MV-4-11 (cell line): ENCODE results near the gene BTN1A1.
A peak's percentile ranks its signal among the peaks of the same experiment; 100 is the strongest.
"Not testable (repeated sequence)": the region's sequence is repeated elsewhere in the genome, so short reads cannot be mapped to it uniquely, and the experiment has no call there.

Experiments used
- DNase-seq: peaks from one replicate; lab custom pipeline; 2025; lab: John Stamatoyannopoulos, UW

BTN1A1 gene

DNA sequence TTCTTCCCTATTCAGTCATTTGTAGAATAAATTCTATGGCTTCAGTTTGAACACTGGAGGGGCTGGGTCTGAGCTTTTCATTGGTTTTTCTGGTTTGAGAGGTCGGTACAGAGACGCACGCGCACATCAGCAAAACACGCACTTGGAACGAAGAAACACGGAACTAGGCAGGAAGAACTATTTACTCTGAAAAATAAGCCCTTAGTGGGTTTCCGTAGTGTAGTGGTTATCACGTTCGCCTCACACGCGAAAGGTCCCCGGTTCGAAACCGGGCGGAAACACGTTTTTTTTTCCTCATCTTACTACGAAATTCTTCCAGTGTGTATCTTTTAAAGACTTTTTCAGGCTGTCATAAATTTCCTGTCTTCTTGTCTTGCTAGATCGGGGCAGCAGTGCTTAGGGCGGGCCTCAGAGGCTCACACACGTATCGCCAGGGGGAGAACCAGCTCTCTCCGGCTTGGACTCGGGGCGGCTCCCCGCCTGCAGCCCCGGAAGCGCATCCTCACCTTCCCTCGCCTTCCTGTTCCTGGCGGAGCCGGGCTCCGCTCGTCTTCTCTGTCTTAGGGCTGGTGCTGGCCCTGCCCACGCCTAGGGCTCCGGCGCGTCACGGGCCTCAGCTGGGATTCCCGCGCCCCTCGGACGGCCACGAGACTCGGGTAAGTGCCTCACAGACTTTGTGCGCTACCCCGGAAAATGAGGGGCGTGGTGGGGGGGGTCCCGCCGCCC, 37.9 kb downstream of the BTN1A1 start, which contains the start of gene HMGN4:
TSS of gene HMGN4 (plus strand) at position 521 of the 726 bp plus-strand sequence. CDS start 6,841 bp downstream, outside the sequence.
- DNase-seq, result peak; percentile 87

DNA sequence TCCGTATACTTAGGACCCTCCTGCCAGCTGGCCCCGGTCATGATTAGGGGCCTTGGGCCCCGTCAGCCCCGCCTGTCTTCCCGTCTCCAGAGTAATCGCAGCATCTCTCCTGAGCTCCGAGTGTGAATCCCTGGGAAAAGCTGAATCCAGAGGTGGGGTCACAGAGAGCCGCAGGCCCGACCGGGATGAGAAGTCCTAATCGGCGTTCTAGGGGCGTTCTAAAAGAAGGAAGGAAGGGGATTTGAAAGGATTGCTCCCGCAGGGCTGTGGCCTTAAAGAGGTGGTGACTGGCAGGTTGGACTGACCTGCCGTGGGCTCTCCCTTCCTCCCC, 38.4 kb downstream of the BTN1A1 start:
- DNase-seq, result no peak

DNA sequence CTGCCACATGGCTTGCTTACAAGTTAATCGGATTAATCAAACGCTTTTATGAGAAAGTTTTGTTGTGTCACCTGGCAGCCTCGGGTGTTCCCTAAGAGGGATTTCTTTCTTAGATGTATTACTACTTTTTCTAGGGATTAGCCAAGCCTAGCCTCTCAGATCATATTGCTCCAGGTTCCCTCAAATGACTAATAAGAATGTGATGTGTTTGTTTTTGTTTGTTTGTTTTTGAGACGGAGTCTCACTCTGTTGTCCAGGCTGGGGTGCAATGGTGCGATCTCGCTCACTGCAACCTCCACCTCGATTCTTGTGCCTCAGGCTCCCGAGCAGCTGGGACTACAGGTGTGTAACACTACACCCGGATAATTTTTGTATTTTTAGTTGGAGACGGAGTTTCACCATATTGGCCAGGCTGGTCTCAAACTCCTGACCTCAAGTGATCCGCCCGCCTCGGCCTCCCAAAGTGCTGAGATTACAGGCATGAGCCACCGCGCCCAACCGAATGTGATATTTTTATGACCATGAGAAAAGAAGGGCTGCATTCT, 39.0 kb downstream of the BTN1A1 start:
- no peak for DNase-seq

DNA sequence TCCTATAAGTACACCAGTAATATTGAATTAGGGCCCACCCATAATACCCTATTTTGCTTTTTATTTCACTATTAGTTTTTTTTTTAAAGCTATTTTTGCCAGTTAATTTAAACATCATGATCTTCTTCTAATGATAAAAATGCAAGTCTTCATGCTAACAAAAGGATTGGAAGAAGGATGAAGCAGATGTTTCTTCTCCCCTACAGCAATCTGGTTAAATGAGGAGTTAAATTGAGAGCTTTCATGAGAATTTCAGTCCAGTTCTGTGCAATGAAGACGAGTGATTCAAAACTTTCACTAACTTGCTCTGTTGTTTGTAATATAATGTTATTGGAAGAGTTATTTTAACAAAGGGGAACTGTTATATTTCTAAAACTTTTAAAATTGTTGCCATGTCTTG, 41.5 kb downstream of the BTN1A1 start:
- DNase-seq, result no peak

DNA sequence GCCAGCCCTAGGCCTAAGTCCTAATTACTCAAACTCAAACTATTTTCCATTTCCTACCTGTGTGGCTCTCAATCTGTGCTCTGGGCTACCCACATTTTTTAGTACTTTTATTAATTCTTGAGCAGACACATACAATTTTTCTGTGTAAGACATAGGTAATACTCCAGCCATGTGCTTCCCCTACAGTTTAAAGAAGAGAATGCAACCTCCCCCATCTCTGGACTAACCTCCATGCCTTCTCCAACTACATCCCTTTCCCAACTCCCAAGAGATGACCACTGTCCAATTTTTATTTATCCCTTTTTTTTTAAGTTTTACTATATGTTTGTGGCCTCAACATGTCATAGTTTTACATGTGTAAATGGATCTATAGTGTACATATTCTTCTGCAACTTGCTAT, 43.9 kb downstream of the BTN1A1 start:
- no peak for DNase-seq

DNA sequence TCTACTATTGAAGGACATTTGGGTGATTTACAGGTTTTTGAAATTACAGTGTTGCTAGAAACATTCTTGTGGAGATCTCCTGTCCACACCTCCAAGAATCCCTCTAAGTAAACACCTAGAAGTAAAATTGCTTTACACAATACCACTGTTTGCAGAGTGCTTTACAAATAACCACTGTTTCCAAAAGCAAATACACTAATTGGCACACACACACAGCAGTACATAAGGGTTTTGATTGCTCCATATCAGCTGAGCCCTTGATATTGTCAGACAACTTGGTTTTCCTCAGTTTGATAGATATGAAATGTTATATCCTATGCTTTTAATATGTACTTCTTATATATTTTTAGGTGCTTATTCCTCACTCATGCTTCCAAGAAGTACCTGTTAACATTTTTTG, 44.4 kb downstream of the BTN1A1 start:
- DNase-seq, result no peak

DNA sequence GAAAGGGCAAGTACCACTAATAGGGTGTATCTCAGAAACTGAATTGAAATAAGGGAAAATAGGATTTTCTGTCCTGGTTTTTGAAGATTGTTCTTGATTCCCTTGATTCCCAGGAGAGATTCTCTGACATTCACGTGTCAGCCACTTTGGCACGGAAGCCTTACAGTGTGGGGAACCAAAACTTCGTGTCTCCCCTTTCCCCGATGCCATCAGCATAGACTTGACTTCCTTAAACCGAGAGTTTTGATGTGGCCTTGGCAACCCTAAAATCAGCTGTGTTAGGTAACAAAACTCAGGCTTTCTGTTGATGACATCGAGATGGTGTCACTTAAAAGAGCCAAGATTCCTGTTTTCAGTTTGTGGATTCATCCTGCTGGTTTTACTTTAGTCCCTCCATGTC, 45.5 kb downstream of the BTN1A1 start:
- peak; percentile 80 for DNase-seq

DNA sequence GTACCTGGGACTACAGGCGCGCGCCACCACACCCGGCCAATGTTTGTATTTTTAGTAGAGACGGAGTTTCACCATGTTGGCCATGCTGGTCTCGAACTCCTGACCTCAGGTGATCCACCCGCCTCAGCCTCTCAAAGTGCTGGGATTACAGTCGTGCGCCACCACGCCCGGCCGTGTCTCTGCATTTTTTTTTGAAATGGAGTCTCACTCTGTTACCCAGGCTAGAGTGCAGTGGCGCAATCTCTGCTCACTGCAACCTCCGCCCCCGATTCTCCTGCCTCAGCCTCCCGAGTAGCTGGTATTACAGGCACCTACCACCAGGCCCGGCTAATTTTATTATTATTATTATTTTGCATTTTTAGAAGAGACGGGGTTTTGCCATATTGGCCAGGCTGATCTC, 47.3 kb downstream of the BTN1A1 start:
- not testable (repeated sequence) for DNase-seq

- peak; percentile 27 for DNase-seq
These were observed 50.3 kb downstream of the BTN1A1 start for GRCh38 chr6:26550250-26550993.

- DNase-seq, result no peak
These were observed 52.1 kb downstream of the BTN1A1 start for GRCh38 chr6:26552205-26552604.

- DNase-seq, result no peak
These were observed 52.6 kb downstream of the BTN1A1 start for GRCh38 chr6:26552640-26553188.

- peak; percentile 75 for DNase-seq
These were observed 53.1 kb downstream of the BTN1A1 start for GRCh38 chr6:26553264-26553634.

DNA sequence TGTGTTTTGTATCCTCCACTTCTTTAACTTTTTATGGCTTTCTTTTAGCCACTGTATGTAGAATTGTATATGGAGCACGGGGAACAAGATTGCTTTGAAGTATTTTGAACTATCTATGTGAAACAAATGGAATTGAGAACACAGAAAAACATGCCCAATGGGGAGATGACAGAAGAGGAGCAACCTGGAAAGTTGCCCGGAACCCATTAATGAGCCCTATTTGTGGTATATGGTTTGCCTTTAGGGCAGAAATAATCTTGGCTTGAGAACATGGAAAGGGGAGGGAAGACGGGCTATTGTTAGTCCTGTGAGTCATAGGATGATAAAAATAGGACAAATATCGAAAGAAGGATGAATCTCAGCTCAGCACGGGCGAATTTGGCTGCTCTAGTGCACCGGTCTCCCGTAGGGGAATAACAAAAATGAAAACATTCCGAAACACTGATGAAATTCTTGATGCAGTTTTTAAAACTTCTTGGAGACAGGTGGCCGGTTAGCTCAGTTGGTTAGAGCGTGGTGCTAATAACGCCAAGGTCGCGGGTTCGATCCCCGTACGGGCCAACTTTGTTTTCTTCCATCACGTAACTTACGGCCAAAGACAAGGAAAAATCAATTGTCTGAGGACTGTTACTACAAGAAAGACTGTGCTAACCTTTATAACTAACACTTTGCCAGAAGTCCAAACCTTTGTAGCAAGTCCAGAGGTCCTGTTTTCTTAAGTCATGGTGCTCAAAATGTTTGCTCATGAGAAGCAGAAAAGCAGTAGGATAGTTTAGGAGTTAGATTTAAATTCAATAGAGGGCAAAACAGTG, 53.7 kb downstream of the BTN1A1 start:
- DNase-seq, result peak; percentile 87

DNA sequence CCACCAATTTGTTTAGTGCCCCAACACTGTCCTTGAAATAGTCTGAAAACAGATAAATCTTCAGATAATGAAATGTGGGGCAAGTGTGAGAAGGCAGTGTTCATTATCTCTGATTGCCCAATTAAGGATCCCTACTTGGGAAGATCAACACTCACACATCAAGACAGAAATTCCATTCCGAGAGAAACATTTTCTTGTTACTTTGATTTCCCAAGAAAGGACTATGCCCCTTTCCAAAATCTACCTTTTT, 54.3 kb downstream of the BTN1A1 start:
- DNase-seq, result no peak

DNA sequence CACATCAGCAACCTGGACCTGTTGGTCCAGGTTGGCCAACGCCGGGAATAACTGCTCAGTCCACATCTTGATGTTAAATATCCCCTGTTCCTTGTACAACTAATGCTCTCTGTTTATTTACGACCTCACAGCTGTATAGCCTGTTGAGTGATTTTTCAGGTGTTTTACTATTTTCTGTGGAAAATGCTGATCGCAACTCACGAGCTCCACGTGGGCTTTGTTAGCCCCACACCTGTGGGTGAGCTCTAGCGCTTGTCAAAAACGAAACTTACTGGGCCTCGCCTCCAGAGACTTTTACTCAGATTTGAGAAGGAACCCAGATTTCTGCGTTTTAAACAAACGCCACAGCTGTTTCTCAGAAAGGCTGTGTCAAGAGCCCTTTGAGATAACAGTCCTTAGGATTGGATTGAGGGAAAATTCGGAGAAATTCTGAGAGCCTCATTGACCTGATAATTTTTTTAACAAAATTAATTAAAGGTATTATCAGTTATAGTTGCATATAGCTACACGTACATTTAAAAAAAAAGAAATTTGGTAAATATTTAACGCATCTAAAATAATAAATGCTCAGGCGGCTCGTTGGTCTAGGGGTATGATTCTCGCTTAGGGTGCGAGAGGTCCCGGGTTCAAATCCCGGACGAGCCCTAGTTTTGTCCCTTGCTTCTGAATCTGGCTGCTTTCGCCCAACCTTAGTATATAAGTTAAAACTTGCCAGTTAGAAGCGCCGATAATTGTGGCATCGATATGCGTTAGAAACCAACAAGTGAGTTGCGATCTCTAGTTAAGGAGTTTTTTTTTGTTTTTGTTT, 54.8 kb downstream of the BTN1A1 start:
- peak; percentile 71 for DNase-seq

- DNase-seq, result peak; percentile 29
These were observed 55.6 kb downstream of the BTN1A1 start for GRCh38 chr6:26555505-26556262.

GRCh38 chr6:26556263-26557070, 56.4 kb downstream of the BTN1A1 start:
- DNase-seq, result peak; percentile 54
